Naive thymus-derived CD4-positive, alpha-beta T cell (primary cell): ENCODE measurements around the gene RAD51B. TPM values are rescaled to one million over a fixed set of nuclear protein-coding genes. Genes with fewer than 3 reads are reported as not detected.
A peak's percentile ranks its signal among the peaks of the same experiment; 100 is the strongest.

Experiments used
- ATAC-seq: fragments of 150-1000 bp; cut with Tn5 transposase; 2 replicates; pipeline ENCODE4 v1.10.0; 2021; ENCODE audit warnings: mild to moderate bottlenecking, moderate library complexity
- CTCF ChIA-PET: fragments of 350-600 bp; sonication (Branson Sonifier 250); formaldehyde crosslinking; loops from one replicate; lab custom pipeline; 2021; ENCODE audit warnings: antibody characterized with exemption; lab: Charles Lee
- POLR2A ChIA-PET: fragments of 350-600 bp; sonication (Branson Sonifier 250); formaldehyde crosslinking; loops from one replicate; lab custom pipeline; 2021; ENCODE audit warnings: antibody characterized with exemption, inconsistent platforms; lab: Charles Lee
- DNase-seq, 9 donors: peaks; one replicate each; pipeline versions ENCODE4 v3.0.0 to v3.0.0-alpha.2; 2020 to 2022; ENCODE audit warnings: mixed read lengths in 1 of 9
- H3K27ac ChIP-seq: one replicate; pipeline ENCODE4 v1.7.0; 2013; ENCODE audit warnings: mild to moderate bottlenecking, low read depth, low read length, moderate library complexity
- H3K27me3 ChIP-seq, 2 donors: one replicate each; pipeline ENCODE4 v1.7.0; 2013; ENCODE audit warnings: low read length in 2 of 2, mild to moderate bottlenecking in 2 of 2, moderate library complexity in 2 of 2; ENCODE audit not compliant: control insufficient read depth in 2 of 2, insufficient read depth in 2 of 2
- H3K36me3 ChIP-seq, 3 experiments: 1 replicate in 2 of 3; 2 replicates in 1 of 3; pipeline ENCODE4 v1.7.0; 2013; ENCODE audit warnings: low read length in 3 of 3, mild to moderate bottlenecking in 3 of 3, moderate library complexity in 1 of 3; ENCODE audit not compliant: insufficient read depth in 3 of 3, control insufficient read depth in 2 of 3
- H3K4me1 ChIP-seq, 2 donors: one replicate each; pipeline ENCODE4 v1.7.0; 2013; ENCODE audit warnings: low read length in 2 of 2, mild to moderate bottlenecking in 2 of 2, moderate library complexity in 1 of 2; ENCODE audit not compliant: control insufficient read depth in 2 of 2, insufficient read depth in 2 of 2
- H3K4me3 ChIP-seq: 2 replicates; pipeline ENCODE4 v1.7.0; 2013; ENCODE audit warnings: mild to moderate bottlenecking, low read length
- H3K9me3 ChIP-seq, 3 experiments: 1 replicate in 2 of 3; 2 replicates in 1 of 3; pipeline ENCODE4 v1.7.0; 2013; ENCODE audit warnings: low read length in 3 of 3; ENCODE audit not compliant: control insufficient read depth in 2 of 3
- H3K27ac Mint-ChIP-seq, 9 donors: one replicate each; pipeline ENCODE4 v1.8.0; 2020 to 2022; ENCODE audit warnings: mixed read lengths in 9 of 9, mild to moderate bottlenecking in 8 of 9, moderate library complexity in 5 of 9, inconsistent platforms in 2 of 9
- H3K27me3 Mint-ChIP-seq, 5 donors: one replicate each; pipeline ENCODE4 v1.8.0; 2021 to 2022; ENCODE audit warnings: mixed read lengths in 5 of 5, mild to moderate bottlenecking in 1 of 5
- H3K36me3 Mint-ChIP-seq, 5 donors: one replicate each; pipeline ENCODE4 v1.8.0; 2020 to 2022; ENCODE audit warnings: mixed read lengths in 5 of 5, mild to moderate bottlenecking in 3 of 5, inconsistent platforms in 1 of 5
- H3K4me1 Mint-ChIP-seq, 7 donors: one replicate each; pipeline ENCODE4 v1.8.0; 2020 to 2022; ENCODE audit warnings: mixed read lengths in 7 of 7, mild to moderate bottlenecking in 3 of 7, inconsistent platforms in 1 of 7
- H3K4me3 Mint-ChIP-seq, 10 donors: one replicate each; pipeline ENCODE4 v1.8.0; 2020 to 2022; ENCODE audit warnings: mild to moderate bottlenecking in 10 of 10, mixed read lengths in 10 of 10, moderate library complexity in 6 of 10, inconsistent platforms in 2 of 10
- H3K9me3 Mint-ChIP-seq, 11 donors: one replicate each; pipeline ENCODE4 v1.8.0; 2020 to 2022; ENCODE audit warnings: mixed read lengths in 11 of 11, mild to moderate bottlenecking in 4 of 11, inconsistent platforms in 1 of 11, moderate library complexity in 1 of 11
- intact Hi-C, 2 donors: fragments of 100-400 bp; cut with micrococcal nuclease; formaldehyde crosslinking; loops; one replicate each; pipeline ENCODE4 v1.15.1; 2023
- polyA plus RNA-seq, 2 donors: library from polyadenylated mRNA; unstranded; fragments of 300-500 nt; fragmentation: Illumina TruSeq; gene quantifications; one replicate each; pipeline ENCODE4 v1.2.3, GENCODE V29; 2021
- total RNA-seq, 6 experiments: library from RNA in 5 of 6; stranded (reverse) in 5 of 6; gene quantifications; 1 replicate in 5 of 6; 2 replicates in 1 of 6; pipeline ENCODE4 v1.2.3 and lab custom pipeline; 2021 to 2026

Gene RAD51B
- total and polyA plus RNA-seq, 7 experiments from 2014 or later, result 15.0 to 42.2 (median 28.8) TPM

DNA sequence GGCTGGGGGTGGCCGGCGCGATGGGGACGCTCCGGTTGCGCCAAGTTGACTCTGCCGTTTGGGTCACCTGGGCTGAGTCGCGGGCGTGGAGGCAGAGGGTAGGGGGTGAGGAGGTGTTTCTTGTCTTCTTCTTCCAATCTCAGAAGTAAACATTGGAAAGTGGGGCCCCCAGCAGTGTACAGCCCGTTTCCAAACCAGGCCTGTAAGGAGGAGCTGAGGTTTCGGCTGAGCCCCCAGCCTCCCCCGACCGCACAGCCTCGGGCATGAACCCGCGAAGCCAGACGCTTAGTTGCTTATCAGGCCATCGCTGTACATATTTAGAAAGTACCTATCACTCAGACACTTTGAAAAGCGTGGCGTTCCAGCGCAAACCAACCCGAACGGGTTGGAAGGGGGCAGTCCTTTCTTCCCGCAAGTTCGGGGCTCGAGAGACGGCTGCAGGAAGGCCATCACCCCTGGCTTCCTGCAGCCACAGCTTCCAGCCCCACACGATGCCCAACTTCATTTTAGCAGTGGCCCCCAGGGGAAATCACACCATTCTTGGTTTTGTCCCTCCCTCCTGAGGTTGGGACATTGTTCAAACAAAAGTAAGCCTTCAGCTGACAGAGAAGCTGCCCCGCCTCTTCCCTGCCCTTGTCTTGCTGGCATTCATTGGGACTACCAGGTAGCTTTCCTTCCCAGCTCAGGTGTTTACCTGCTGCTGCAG, 809.2 kb downstream of the RAD51B start:
- Histone ChIP-seq H3K27ac (peak overlapping the region; percentile 45), H3K36me3 (no peaks in the 10 kb centered on the region), H3K9me3 (no peaks in the 10 kb centered on the region), H3K4me3 (peak overlapping the region; percentile 50), H3K4me1 (peaks cover 3 to 12% of the 10 kb centered on the region in 2 donors), H3K27me3 (no peaks in the 10 kb centered on the region)
- DNase-seq, result peak in 5 of 9 donors; percentile 22 to 50 (median 30)
- H3K9me3 Mint-ChIP-seq, result peaks cover 0 to 7% (median 0%) of the 10 kb centered on the region in 11 donors
- peak overlapping the region; percentile 9 to 94 (median 87) for H3K27ac Mint-ChIP-seq
- ATAC-seq, result peak; percentile 81
- intact Hi-C loops, result loop anchor here in 1 of 2 donors (2.0 to 10.0 kb wide), 3 partner anchors 56 to 160 kb away; no protein-coding TSS in a partner anchor
- POLR2A ChIA-PET, result interaction anchor here (0.6 to 2.9 kb wide), 10 partner anchors 10 to 164 kb away, joined by 3 to 12 read pairs (median 4); partner anchors contain the start of gene ZFP36L1
- peaks cover 0 to 9% (median 0%) of the 10 kb centered on the region in 5 donors for H3K36me3 Mint-ChIP-seq
- peak overlapping the region; percentile 69 to 90 (median 82) for H3K4me3 Mint-ChIP-seq
- H3K4me1 Mint-ChIP-seq, result peaks cover 8 to 26% (median 21%) of the 10 kb centered on the region in 7 donors
- CTCF ChIA-PET, result interaction anchor here (0.6 to 1.2 kb wide), 2 partner anchors 11 to 19 kb away, joined by 3 to 4 read pairs; no protein-coding TSS in a partner anchor
- peaks cover 0 to 30% (median 0%) of the 10 kb centered on the region in 5 donors for H3K27me3 Mint-ChIP-seq

DNA sequence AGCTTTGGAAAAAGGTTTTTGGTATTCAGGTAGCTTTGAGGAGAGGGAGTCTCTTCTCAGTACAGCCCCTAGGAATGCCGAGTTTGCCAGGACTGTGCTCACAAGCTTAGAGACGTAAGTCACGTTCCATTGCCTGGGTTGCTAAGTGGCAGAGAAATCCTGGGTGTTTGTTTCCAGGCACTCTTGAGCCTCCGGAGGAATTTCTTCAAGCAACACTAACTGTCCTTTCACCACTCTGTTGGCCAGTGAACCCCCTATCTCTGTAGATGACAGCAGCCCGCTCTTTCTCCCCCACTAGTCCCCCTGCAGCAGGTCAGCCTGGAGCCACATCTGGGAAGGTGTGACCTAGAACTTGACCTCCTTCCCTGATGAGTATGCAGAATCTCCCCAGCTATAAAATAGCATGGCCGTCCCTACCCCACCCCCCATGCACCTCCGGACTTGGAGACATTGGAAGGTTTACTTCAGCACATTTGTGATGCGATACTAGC, 810.5 kb downstream of the RAD51B start:
- CTCF ChIA-PET, result interaction anchor here (0.6 to 0.8 kb wide), 2 partner anchors 158 to 215 kb away, joined by 3 read pairs; no protein-coding TSS in a partner anchor
- Histone ChIP-seq H3K9me3 (no peaks in the 10 kb centered on the region), H3K27ac (no peak overlapping the region), H3K27me3 (no peaks in the 10 kb centered on the region), H3K4me1 (peaks cover 3 to 12% of the 10 kb centered on the region in 2 donors), H3K36me3 (no peaks in the 10 kb centered on the region), H3K4me3 (no peak overlapping the region)
- H3K27me3 Mint-ChIP-seq, result peaks cover 0 to 30% (median 0%) of the 10 kb centered on the region in 5 donors
- peak overlapping the region in 1 of 10 donors; percentile 38 for H3K4me3 Mint-ChIP-seq
- POLR2A ChIA-PET, result interaction anchor here (0.7 to 2.0 kb wide), 4 partner anchors 8 to 258 kb away, joined by 3 to 8 read pairs (median 4); no protein-coding TSS in a partner anchor
- intact Hi-C loops, result no loop called here
- H3K4me1 Mint-ChIP-seq, result peaks cover 8 to 26% (median 21%) of the 10 kb centered on the region in 7 donors
- no peak for DNase-seq
- H3K27ac Mint-ChIP-seq, result no peak overlapping the region
- H3K9me3 Mint-ChIP-seq, result peaks cover 0 to 7% (median 0%) of the 10 kb centered on the region in 11 donors
- H3K36me3 Mint-ChIP-seq, result peaks cover 0 to 9% (median 0%) of the 10 kb centered on the region in 5 donors
- ATAC-seq, result no peak

DNA sequence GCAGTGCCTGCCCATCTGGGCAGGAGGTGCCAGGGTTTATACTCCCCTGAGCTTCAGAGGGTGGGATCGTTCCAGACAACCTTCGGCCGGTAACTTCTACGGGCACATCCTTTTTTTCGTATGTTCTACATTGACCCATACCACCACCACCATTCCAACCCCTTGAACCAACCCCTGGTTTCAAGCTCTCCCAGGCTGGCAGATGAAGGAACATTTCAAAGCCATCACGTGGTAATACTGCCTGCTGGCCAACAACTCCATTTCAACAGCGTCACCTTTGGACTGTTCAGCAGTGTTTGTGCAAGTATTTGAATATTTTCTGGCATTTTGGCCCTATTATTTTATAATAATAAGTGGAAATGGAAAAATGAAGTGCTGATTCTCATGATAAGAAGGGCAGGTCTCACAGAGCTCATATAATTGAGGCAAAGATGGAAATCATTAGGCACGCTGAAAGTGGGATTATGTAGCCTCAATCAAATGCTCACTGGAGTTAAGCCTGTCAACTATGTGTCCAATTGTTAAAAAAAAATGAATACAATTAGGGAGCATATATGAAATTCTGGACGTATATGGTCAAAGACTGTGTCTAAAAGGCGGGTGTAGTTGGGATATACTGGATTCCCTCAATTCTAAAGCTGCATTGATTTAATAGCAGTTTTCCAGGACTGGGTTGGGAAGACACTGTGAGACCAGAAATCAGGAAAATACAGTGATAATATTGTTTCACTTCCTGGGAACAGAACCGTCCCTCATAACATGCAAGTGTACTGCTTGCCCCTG, 811.2 kb downstream of the RAD51B start:
- DNase-seq (no peak), ATAC-seq (no peak)
- ChIA-PET POLR2A (interaction anchor here (0.7 to 2.0 kb wide), 4 partner anchors 7 to 259 kb away, joined by 3 to 8 read pairs (median 4); no protein-coding TSS in a partner anchor), CTCF (interaction anchor here (0.6 kb wide), 1 partner anchor 214 kb away, joined by 3 read pairs; no protein-coding TSS in a partner anchor)
- Mint-ChIP-seq H3K4me3 (no peak overlapping the region), H3K9me3 (peaks cover 0 to 7% (median 0%) of the 10 kb centered on the region in 11 donors), H3K36me3 (peaks cover 0 to 9% (median 0%) of the 10 kb centered on the region in 5 donors), H3K4me1 (peaks cover 8 to 26% (median 21%) of the 10 kb centered on the region in 7 donors), H3K27ac (no peak overlapping the region), H3K27me3 (peaks cover 0 to 30% (median 0%) of the 10 kb centered on the region in 5 donors)
- H3K4me1 ChIP-seq, result peaks cover 3 to 12% of the 10 kb centered on the region in 2 donors
- no peak overlapping the region for H3K27ac ChIP-seq
- H3K9me3 ChIP-seq, result no peaks in the 10 kb centered on the region
- no peaks in the 10 kb centered on the region for H3K27me3 ChIP-seq
- no peaks in the 10 kb centered on the region for H3K36me3 ChIP-seq
- intact Hi-C loops, result no loop called here
- no peak overlapping the region for H3K4me3 ChIP-seq

DNA sequence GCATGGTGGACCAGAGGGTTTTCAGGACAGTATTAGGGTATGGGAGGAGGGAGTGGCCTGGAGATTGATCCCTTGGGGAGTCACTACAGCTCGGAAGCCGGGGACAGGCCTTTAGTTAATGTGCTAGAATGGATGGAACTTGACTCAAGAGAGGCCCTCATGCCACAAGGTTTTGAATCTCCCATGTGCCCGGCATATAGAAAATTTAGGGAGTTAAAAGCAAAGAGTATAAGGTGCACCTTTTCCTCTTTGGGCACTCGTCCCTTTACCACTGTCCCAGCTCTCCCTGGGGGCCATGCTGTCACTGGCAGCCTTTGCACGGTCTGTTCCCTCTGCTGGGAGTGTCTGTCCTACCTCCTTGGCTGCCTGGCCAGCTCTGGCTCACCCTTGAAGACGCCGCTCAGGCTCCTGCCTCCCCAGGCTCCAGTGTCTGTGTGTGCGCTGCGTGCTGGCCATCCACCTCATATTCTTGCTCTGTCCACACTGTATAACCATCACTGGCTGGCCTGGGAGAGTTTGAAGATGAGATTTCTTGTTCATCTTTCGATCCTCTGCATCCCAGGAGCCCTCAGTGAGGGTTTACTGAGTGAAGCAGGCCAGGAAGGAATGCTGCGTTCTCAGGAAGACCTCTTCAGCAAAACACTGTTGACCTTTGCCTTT, 811.9 kb downstream of the RAD51B start:
- DNase-seq, result no peak
- intact Hi-C loops, result no loop called here
- POLR2A ChIA-PET, result no interaction called here
- Mint-ChIP-seq H3K27me3 (peaks cover 0 to 30% (median 0%) of the 10 kb centered on the region in 5 donors), H3K4me3 (no peak overlapping the region), H3K4me1 (peaks cover 8 to 26% (median 22%) of the 10 kb centered on the region in 7 donors), H3K9me3 (peaks cover 0 to 7% (median 0%) of the 10 kb centered on the region in 11 donors), H3K36me3 (peaks cover 0 to 5% (median 0%) of the 10 kb centered on the region in 5 donors), H3K27ac (no peak overlapping the region)
- peaks cover 3 to 12% of the 10 kb centered on the region in 2 donors for H3K4me1 ChIP-seq
- H3K27me3 ChIP-seq, result no peaks in the 10 kb centered on the region
- ATAC-seq, result no peak
- H3K9me3 ChIP-seq, result no peaks in the 10 kb centered on the region
- no peaks in the 10 kb centered on the region for H3K36me3 ChIP-seq
- CTCF ChIA-PET, result no interaction called here
- H3K27ac ChIP-seq, result no peak overlapping the region
- H3K4me3 ChIP-seq, result no peak overlapping the region

DNA sequence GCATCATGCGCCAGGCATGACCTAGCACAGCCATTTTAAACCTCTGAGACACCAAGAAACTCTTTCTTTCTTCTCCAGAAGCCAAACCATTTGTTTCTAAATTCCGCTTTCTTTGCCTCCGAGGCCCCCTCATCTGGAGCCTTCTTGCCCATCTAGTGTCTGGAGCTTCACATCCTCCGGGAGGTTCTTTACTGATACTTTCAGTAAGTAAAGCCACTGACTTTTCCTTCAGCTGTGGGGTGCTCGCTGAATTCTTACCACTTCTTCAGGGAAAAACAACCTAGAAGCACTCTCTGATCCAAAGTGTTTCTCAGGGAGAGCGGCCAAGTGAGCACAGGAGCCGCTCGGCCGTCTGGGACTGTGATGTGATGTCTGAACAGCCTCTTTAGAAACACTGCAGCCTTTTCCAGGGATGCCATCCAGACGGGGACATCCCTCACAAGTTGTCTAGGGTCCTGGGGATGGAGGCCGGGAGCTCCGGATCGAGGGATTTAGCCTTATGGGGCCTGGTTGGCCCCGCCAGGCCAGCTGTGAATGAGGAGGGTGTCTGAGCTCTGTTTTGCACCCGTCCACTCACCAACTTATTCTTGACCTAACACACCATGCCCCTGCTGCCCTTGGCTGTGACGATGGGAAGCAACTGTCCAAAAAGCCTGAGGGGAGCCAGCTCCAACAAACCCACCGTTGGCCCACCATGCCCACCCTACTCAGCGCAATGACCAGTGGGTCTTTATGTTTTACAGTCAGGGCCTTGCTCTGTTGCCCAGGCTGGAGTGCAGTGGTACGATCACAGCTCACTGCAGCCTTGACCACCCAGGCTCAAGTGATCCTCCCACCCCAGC, 812.7 kb downstream of the RAD51B start:
- no peaks in the 10 kb centered on the region for H3K36me3 ChIP-seq
- ChIA-PET CTCF (interaction anchor here (1.2 kb wide), 1 partner anchor 257 kb away, joined by 3 read pairs; no protein-coding TSS in a partner anchor), POLR2A (no interaction called here)
- H3K4me3 ChIP-seq, result no peak overlapping the region
- Mint-ChIP-seq H3K27me3 (peaks cover 0 to 28% (median 0%) of the 10 kb centered on the region in 5 donors), H3K9me3 (peaks cover 0 to 3% (median 0%) of the 10 kb centered on the region in 11 donors), H3K36me3 (no peaks in the 10 kb centered on the region), H3K4me3 (no peak overlapping the region), H3K27ac (no peak overlapping the region), H3K4me1 (peaks cover 7 to 21% (median 18%) of the 10 kb centered on the region in 7 donors)
- H3K27ac ChIP-seq, result no peak overlapping the region
- no peaks in the 10 kb centered on the region for H3K9me3 ChIP-seq
- H3K27me3 ChIP-seq, result no peaks in the 10 kb centered on the region
- DNase-seq, result no peak
- H3K4me1 ChIP-seq, result peaks cover 3 to 11% of the 10 kb centered on the region in 2 donors
- no peak for ATAC-seq
- intact Hi-C loops, result no loop called here
